ENCODE results near the gene HS3ST3B1.

Gene HS3ST3B1

GRCh38 chr17:14302431-14303099 is 1.7 kb downstream of the HS3ST3B1 start (continued):
- no peak for TF ChIP-seq ZFHX2 (tag by site-specific recombination; conservative IDR thresholded peaks at IDR 0.05)
- TF ChIP-seq MYNN (tag by site-specific recombination; IDR thresholded peaks at IDR 0.05; ENCODE audit: borderline replicate concordance) = no peak
- no peak for TF ChIP-seq ZNF292 (tag by site-specific recombination; IDR thresholded peaks at IDR 0.05; ENCODE audit: borderline replicate concordance, low read depth)
- no peak for TF ChIP-seq AEBP2 (tag by site-specific recombination; IDR thresholded peaks at IDR 0.05; ENCODE audit: borderline replicate concordance)
- TF ChIP-seq KLF10 (tag by site-specific recombination; IDR thresholded peaks at IDR 0.05) = peak; percentile 41; the same call in 1 of the 2 replicates
- TF ChIP-seq ZNF629 (tag by site-specific recombination; IDR thresholded peaks at IDR 0.05) = no peak
- TF ChIP-seq SCRT2 (tag by site-specific recombination; IDR thresholded peaks at IDR 0.05) = no peak
- TF ChIP-seq ZNF354C (tag by site-specific recombination; IDR thresholded peaks at IDR 0.05; ENCODE audit: borderline replicate concordance, low read depth) = no peak
- TF ChIP-seq ZNF549 (tag by site-specific recombination; IDR thresholded peaks at IDR 0.05) = no peak
- no peak for TF ChIP-seq ZNF23 (tag by site-specific recombination; IDR thresholded peaks at IDR 0.05; ENCODE audit: borderline replicate concordance)
- no peak for TF ChIP-seq KLF9 (tag by site-specific recombination; IDR thresholded peaks at IDR 0.05; ENCODE audit: low read depth)
- no peak for TF ChIP-seq ZNF341 (tag by site-specific recombination; IDR thresholded peaks at IDR 0.05; ENCODE audit: low read depth)
- no peak for TF ChIP-seq ZNF394 (tag by site-specific recombination; IDR thresholded peaks at IDR 0.05; ENCODE audit: borderline replicate concordance)
- TF ChIP-seq PATZ1 (tag by site-specific recombination; IDR thresholded peaks at IDR 0.05) = 0 out of 2 replicates have a peak, but pooled peaks have one; percentile 27
- no peak for TF ChIP-seq ZNF416 (tag by site-specific recombination; IDR thresholded peaks at IDR 0.05)
- TF ChIP-seq ZBTB48 (tag by site-specific recombination; IDR thresholded peaks at IDR 0.05) = no peak
- no peak for TF ChIP-seq BCL11B (tag by site-specific recombination; IDR thresholded peaks at IDR 0.05; ENCODE audit: low read depth)
- TF ChIP-seq CTCF (tag by site-specific recombination; IDR thresholded peaks at IDR 0.05) = peak; percentile 55
- TF ChIP-seq ZNF37A (tag by site-specific recombination; IDR thresholded peaks at IDR 0.05) = no peak
- no peak for TF ChIP-seq ZNF521 (tag by site-specific recombination; IDR thresholded peaks at IDR 0.05)
- no peak for TF ChIP-seq ZNF501 (tag by site-specific recombination; IDR thresholded peaks at IDR 0.05)
- TF ChIP-seq ZNF837 (tag by site-specific recombination; IDR thresholded peaks at IDR 0.05) = no peak
- no peak for TF ChIP-seq ZNF148 (tag by site-specific recombination; IDR thresholded peaks at IDR 0.05; ENCODE audit: borderline replicate concordance)
- TF ChIP-seq PRDM1 (tag by site-specific recombination; IDR thresholded peaks at IDR 0.05) = no peak
- no peak for TF ChIP-seq ZNF202 (tag by site-specific recombination; IDR thresholded peaks at IDR 0.05; ENCODE audit: borderline replicate concordance)
- no peak for TF ChIP-seq ZNF555 (tag by site-specific recombination; conservative IDR thresholded peaks at IDR 0.05)
- no peak for TF ChIP-seq ZNF785 (tag by site-specific recombination; IDR thresholded peaks at IDR 0.05)
- no peak for TF ChIP-seq ZNF513 (tag by site-specific recombination; IDR thresholded peaks at IDR 0.05)
